GM12878 (cell line): ENCODE results near the gene BIK. TPM values are rescaled to one million over a fixed set of nuclear protein-coding genes. Genes with fewer than 3 reads are reported as not detected.
A peak's percentile ranks its signal among the peaks of the same experiment; 100 is the strongest.

ENCODE experiments used
- ATAC-seq: fragments of 200-7000 bp; cut with Tn5 transposase; 3 replicates; pipeline ENCODE4 v1.9.1; 2020; ENCODE audit warnings: mild to moderate bottlenecking, moderate library complexity
- BruUV-seq: library from RNA; stranded (reverse); fragments of 400-500 nt; replicated peaks from 2 replicates; lab custom pipeline; 2021; lab: Mats Ljungman, UMichigan
- CTCF ChIA-PET: fragments of 300-600 bp; sonication (Branson Sonifier 250); formaldehyde crosslinking; extraction: SDS; loops from one replicate; lab custom pipeline; 2021; ENCODE audit warnings: inconsistent platforms; lab: Yijun Ruan, JAX
- POLR2A ChIA-PET: fragments of 350-600 bp; formaldehyde crosslinking; extraction: SDS; loops from one replicate; lab custom pipeline; 2021; ENCODE audit warnings: inconsistent platforms; lab: Charles Lee
- RAD21 ChIA-PET: fragments of 300-600 bp; sonication (Branson Sonifier 250); formaldehyde crosslinking; loops from one replicate; lab custom pipeline; 2023; ENCODE audit warnings: antibody characterized with exemption; ENCODE audit not compliant: unreplicated experiment; lab: Charles Lee
- SMC1A ChIA-PET: fragments of 300-600 bp; sonication (Branson Sonifier 250); formaldehyde crosslinking; loops from one replicate; lab custom pipeline; 2023; ENCODE audit not compliant: unreplicated experiment, uncharacterized antibody; lab: Charles Lee
- DNase-seq: peaks from one replicate; pipeline ENCODE4 v3.0.0-alpha.2; 2011; ENCODE audit warnings: low read depth, low spot score
- FAIRE-seq: peaks from 3 replicates; lab custom pipeline; 2011; peaks lifted over from hg19 to GRCh38; lab: Jason Lieb, UNC
- H2AFZ ChIP-seq: 2 replicates; pipeline ENCODE4 v1.6.0; 2011; ENCODE audit warnings: low read depth, low read length, control low read depth; ENCODE audit not compliant: control insufficient read depth
- H3K27ac ChIP-seq: 2 replicates; pipeline ENCODE4 v1.5.1; 2011; ENCODE audit warnings: control low read depth; ENCODE audit not compliant: control insufficient read depth, insufficient read depth
- H3K27me3 ChIP-seq, 2 experiments: replicated peaks in 1 of 2; 2 replicates each; pipeline versions ENCODE4 v1.6.0 to v1.6.1; 2011; ENCODE audit warnings: low read length in 1 of 2; ENCODE audit not compliant: control insufficient read depth in 2 of 2, insufficient read depth in 2 of 2
- H3K36me3 ChIP-seq, 2 experiments: 2 replicates each; pipeline ENCODE4 v1.5.1; 2011; ENCODE audit warnings: low read length in 1 of 2; ENCODE audit not compliant: control insufficient read depth in 2 of 2, insufficient read depth in 2 of 2
- H3K4me1 ChIP-seq: 2 replicates; pipeline ENCODE4 v1.6.1; 2011; ENCODE audit warnings: mild to moderate bottlenecking, low read length, moderate library complexity, mixed read lengths; ENCODE audit not compliant: control insufficient read depth, insufficient read depth
- H3K4me2 ChIP-seq: 2 replicates; pipeline ENCODE4 v1.6.0; 2011; ENCODE audit warnings: control low read depth; ENCODE audit not compliant: control insufficient read depth, insufficient read depth
- H3K4me3 ChIP-seq: fragments of 200-600 bp; sonication (generic); 2 replicates; pipeline ENCODE4 v1.5.1; 2016
- H3K79me2 ChIP-seq: 2 replicates; pipeline ENCODE4 v1.6.0; 2011; ENCODE audit warnings: low read length; ENCODE audit not compliant: control insufficient read depth, insufficient read depth
- H3K9ac ChIP-seq: 2 replicates; pipeline ENCODE4 v1.8.0; 2011; ENCODE audit warnings: low read length, control low read depth, mixed read lengths; ENCODE audit not compliant: control insufficient read depth, insufficient read depth
- H3K9me3 ChIP-seq: replicated peaks from 3 replicates; pipeline ENCODE4 v1.5.1; 2011; ENCODE audit warnings: mild to moderate bottlenecking, low read length; ENCODE audit not compliant: control insufficient read depth, insufficient read depth
- H4K20me1 ChIP-seq: 2 replicates; pipeline ENCODE4 v1.6.0; 2011; ENCODE audit not compliant: control insufficient read depth, insufficient read depth
- IKZF1 ChIP-seq: fragments of 450-650 bp; conservative IDR thresholded peaks from 2 replicates; pipeline ENCODE4 v1.6.1; 2017; ENCODE audit warnings: antibody characterized with exemption, mild to moderate bottlenecking
- RAD21 ChIP-seq: IDR thresholded peaks from 2 replicates; pipeline ENCODE4 v1.6.1; 2011; ENCODE audit warnings: mild to moderate bottlenecking, low read depth, low read length, moderate library complexity; ENCODE audit not compliant: insufficient read depth
- RUNX3 ChIP-seq: IDR thresholded peaks from 2 replicates; pipeline ENCODE4 v1.6.1; 2012; ENCODE audit warnings: low read length, inconsistent platforms
- SP1 ChIP-seq: IDR thresholded peaks from one replicate; pipeline ENCODE4 v1.6.1; 2011; ENCODE audit warnings: low read depth, low read length
- TCF12 ChIP-seq: IDR thresholded peaks from 2 replicates; pipeline ENCODE4 v1.6.1; 2011; ENCODE audit warnings: low read depth, mild to moderate bottlenecking, low read length
- TCF3 ChIP-seq: IDR thresholded peaks from 2 replicates; pipeline ENCODE4 v1.6.1; 2012; ENCODE audit warnings: low read depth, mild to moderate bottlenecking, low read length, borderline replicate concordance; ENCODE audit not compliant: insufficient read depth
- WGBS: methylation state at CpG from one replicate; pipeline ENCODE4 v1.1.6; 2016; ENCODE audit warnings: low lambda C conversion rate; ENCODE audit not compliant: insufficient replicate concordance, insufficient coverage; ENCODE audit errors: missing lambda C conversion rate; 5-methylcytosine and 5-hydroxymethylcytosine counted together
- in situ Hi-C: fragments of 300-500 bp; cut with MboI; formaldehyde crosslinking; loops from 9 replicates; pipeline ENCODE4 v1.14.3; 2018; ENCODE audit warnings: mixed read lengths
- intact Hi-C: fragments of 100-400 bp; cut with micrococcal nuclease; formaldehyde crosslinking; loops from one replicate; pipeline ENCODE4 v1.14.2; 2022; ENCODE audit not compliant: unreplicated experiment
- polyA plus RNA-seq, 11 experiments: library from polyadenylated mRNA; depleted of rRNA in 4 of 11; unstranded in 6 of 11; stranded (reverse) in 5 of 11; fragments of >200 nt; fragmentation: Nextera tagmentation in 4 of 11; fragmentation: Illumina TruSeq in 1 of 11; extraction: Ambion mirVana in 4 of 11; extraction: Trizol in 1 of 11; gene quantifications; 1 replicate in 1 of 11; 2 replicates in 10 of 11; pipeline versions ENCODE4 v1.2.1 to v1.2.3, GENCODE V29; 2011 to 2016; ENCODE audit warnings: inconsistent platforms in 2 of 11, missing spikeins in 2 of 11, low read depth in 1 of 11
- total RNA-seq, 4 experiments: library from RNA; depleted of rRNA in 3 of 4; stranded (reverse); fragments of >200 nt in 3 of 4; fragmentation: Illumina TruSeq in 1 of 4; extraction: Trizol in 1 of 4; gene quantifications; 2 replicates each; pipeline versions ENCODE4 v1.2.1 to v1.2.3, GENCODE V29; 2013 to 2021
- TF ChIP-seq, protein P1 (sequence below): IDR thresholded peaks from 2 replicates; pipeline ENCODE4 v1.6.1; 2011; ENCODE audit warnings: borderline replicate concordance, low read depth, mild to moderate bottlenecking, moderate library complexity, mixed read lengths, low read length; ENCODE audit not compliant: insufficient read depth; ENCODE audit errors: extremely low read length
- TF ChIP-seq, protein P2 (sequence below): fragments of 450-650 bp; IDR thresholded peaks from 2 replicates; pipeline ENCODE4 v1.6.1; 2016; ENCODE audit warnings: mild to moderate bottlenecking
- TF ChIP-seq, protein P3 (sequence below): fragments of 150-350 bp; IDR thresholded peaks from 2 replicates; pipeline ENCODE4 v1.6.1; 2016; ENCODE audit warnings: low read depth, low read length
- TF ChIP-seq, protein P4 (sequence below): fragments of 450-650 bp; IDR thresholded peaks from 2 replicates; pipeline ENCODE4 v1.6.1; 2017; ENCODE audit warnings: mild to moderate bottlenecking

The BIK gene
- total and polyA plus RNA-seq, 10 of the 15 experiments (the other 5 are each of a cell fraction or from before 2014, with no cell fraction given), result 0.33 to 9.8 (median 3.9) TPM

DNA sequence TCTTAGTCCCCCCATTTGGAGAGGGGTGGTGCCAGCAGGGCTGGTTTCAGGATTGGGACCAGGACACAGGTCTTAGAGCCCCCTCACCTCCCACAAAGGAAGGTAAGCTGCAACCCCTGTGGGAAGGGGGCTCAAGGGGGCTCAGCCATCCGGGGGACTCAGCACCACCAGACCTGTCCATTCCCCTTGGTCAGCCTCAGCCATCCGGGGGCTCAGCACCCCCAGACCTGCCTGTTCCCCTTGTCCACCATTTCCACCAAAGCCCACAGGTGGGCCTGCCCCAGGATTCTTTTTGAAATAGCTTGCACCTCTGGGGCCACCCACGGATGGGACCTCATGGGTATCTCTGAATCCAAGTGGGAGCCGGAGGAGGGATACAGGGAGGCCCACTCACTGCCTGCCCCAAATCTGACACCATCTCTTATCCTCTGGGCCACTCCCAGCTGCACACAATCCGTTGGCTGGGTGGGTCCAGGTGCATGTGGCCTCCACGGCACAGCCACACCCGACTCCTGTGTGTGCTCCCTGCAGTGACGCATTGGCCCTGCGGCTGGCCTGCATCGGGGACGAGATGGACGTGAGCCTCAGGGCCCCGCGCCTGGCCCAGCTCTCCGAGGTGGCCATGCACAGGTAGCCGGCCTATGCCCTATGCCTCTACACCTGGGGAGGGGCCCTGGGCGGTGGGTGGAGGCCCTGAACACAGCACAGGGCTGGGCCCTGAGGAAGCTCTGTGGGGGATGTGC, 16.8 kb downstream of the BIK start (continued):
- TF ChIP-seq, protein P1, sequence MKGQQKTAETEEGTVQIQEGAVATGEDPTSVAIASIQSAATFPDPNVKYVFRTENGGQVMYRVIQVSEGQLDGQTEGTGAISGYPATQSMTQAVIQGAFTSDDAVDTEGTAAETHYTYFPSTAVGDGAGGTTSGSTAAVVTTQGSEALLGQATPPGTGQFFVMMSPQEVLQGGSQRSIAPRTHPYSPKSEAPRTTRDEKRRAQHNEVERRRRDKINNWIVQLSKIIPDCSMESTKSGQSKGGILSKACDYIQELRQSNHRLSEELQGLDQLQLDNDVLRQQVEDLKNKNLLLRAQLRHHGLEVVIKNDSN, result no peak
- TF ChIP-seq, protein P2, sequence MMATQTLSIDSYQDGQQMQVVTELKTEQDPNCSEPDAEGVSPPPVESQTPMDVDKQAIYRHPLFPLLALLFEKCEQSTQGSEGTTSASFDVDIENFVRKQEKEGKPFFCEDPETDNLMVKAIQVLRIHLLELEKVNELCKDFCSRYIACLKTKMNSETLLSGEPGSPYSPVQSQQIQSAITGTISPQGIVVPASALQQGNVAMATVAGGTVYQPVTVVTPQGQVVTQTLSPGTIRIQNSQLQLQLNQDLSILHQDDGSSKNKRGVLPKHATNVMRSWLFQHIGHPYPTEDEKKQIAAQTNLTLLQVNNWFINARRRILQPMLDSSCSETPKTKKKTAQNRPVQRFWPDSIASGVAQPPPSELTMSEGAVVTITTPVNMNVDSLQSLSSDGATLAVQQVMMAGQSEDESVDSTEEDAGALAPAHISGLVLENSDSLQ, result no peak

DNA sequence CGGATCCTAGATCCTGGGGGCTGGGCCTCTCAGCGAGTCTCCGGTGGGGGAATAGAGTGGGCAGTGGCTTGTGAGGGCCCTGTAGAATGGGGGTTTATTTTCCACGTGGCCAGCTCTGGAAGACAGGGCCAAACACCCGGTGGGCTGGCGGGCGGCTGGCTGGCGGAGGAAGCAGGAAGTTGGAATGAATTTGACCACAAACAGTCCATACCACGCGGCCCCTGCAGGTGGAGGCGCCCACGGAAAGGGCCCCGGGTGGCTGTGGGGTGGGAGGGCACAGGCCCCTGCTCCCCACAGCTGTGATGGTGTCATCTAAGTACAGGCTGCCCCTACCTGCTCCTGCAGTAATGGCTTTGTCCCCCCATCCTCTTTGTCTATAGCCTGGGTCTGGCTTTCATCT, 17.6 kb downstream of the BIK start:
- CTCF ChIA-PET, result no interaction called here
- in situ Hi-C loops, result no loop called here
- WGBS, result 58% methylated on average over 13 of the region's 13 CpGs
- SMC1A ChIA-PET, result no interaction called here
- no peak for FAIRE-seq
- no peak overlapping the region for H3K9ac ChIP-seq
- H3K4me1 ChIP-seq, result peaks cover 31% of the 10 kb centered on the region
- POLR2A ChIA-PET, result no interaction called here
- BruUV-seq, result no TSS peak
- peak overlapping the region; percentile 17; the same call in 1 of the 2 replicates for H2AFZ ChIP-seq
- 0 out of 2 replicates have a peak, but pooled peaks have one; percentile 19 for TF ChIP-seq IKZF1
- TF ChIP-seq, protein P3, sequence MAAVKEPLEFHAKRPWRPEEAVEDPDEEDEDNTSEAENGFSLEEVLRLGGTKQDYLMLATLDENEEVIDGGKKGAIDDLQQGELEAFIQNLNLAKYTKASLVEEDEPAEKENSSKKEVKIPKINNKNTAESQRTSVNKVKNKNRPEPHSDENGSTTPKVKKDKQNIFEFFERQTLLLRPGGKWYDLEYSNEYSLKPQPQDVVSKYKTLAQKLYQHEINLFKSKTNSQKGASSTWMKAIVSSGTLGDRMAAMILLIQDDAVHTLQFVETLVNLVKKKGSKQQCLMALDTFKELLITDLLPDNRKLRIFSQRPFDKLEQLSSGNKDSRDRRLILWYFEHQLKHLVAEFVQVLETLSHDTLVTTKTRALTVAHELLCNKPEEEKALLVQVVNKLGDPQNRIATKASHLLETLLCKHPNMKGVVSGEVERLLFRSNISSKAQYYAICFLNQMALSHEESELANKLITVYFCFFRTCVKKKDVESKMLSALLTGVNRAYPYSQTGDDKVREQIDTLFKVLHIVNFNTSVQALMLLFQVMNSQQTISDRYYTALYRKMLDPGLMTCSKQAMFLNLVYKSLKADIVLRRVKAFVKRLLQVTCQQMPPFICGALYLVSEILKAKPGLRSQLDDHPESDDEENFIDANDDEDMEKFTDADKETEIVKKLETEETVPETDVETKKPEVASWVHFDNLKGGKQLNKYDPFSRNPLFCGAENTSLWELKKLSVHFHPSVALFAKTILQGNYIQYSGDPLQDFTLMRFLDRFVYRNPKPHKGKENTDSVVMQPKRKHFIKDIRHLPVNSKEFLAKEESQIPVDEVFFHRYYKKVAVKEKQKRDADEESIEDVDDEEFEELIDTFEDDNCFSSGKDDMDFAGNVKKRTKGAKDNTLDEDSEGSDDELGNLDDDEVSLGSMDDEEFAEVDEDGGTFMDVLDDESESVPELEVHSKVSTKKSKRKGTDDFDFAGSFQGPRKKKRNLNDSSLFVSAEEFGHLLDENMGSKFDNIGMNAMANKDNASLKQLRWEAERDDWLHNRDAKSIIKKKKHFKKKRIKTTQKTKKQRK, result no peak
- TF ChIP-seq RUNX3, result peak; percentile 48; the same call in 1 of the 2 replicates
- TF ChIP-seq, protein P4, sequence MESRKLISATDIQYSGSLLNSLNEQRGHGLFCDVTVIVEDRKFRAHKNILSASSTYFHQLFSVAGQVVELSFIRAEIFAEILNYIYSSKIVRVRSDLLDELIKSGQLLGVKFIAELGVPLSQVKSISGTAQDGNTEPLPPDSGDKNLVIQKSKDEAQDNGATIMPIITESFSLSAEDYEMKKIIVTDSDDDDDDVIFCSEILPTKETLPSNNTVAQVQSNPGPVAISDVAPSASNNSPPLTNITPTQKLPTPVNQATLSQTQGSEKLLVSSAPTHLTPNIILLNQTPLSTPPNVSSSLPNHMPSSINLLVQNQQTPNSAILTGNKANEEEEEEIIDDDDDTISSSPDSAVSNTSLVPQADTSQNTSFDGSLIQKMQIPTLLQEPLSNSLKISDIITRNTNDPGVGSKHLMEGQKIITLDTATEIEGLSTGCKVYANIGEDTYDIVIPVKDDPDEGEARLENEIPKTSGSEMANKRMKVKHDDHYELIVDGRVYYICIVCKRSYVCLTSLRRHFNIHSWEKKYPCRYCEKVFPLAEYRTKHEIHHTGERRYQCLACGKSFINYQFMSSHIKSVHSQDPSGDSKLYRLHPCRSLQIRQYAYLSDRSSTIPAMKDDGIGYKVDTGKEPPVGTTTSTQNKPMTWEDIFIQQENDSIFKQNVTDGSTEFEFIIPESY, result no peak
- TF ChIP-seq TCF3, result peak; percentile 46; the same call in 1 of the 2 replicates
- TF ChIP-seq RAD21, result no peak
- TF ChIP-seq SP1, result no peak
- 0 out of 2 replicates have a peak, but pooled peaks have one; percentile 22 for TF ChIP-seq TCF12
- TF ChIP-seq, all 136 proteins: peak for 4
- Histone ChIP-seq H3K27me3 (no peaks in the 10 kb centered on the region), H3K9me3 (no peaks in the 10 kb centered on the region), H3K36me3 (peaks cover 0 to 1% of the 10 kb centered on the region in 2 experiments; a peak in 2 of 4 replicates), H3K4me2 (no peak overlapping the region), H3K4me3 (no peak overlapping the region), H3K27ac (no peak overlapping the region), H3K79me2 (no peaks in the 10 kb centered on the region), H4K20me1 (no peaks in the 10 kb centered on the region)
- intact Hi-C loops, result no loop called here
- ATAC-seq (no peak), DNase-seq (no peak)
- RAD21 ChIA-PET, result no interaction called here
